ENCODE results near the gene OSBP2.

OSBP2 gene

GRCh38 chr22:30882974-30883533, 188.4 kb downstream of the OSBP2 start:
- DNase-seq = no peak

DNA sequence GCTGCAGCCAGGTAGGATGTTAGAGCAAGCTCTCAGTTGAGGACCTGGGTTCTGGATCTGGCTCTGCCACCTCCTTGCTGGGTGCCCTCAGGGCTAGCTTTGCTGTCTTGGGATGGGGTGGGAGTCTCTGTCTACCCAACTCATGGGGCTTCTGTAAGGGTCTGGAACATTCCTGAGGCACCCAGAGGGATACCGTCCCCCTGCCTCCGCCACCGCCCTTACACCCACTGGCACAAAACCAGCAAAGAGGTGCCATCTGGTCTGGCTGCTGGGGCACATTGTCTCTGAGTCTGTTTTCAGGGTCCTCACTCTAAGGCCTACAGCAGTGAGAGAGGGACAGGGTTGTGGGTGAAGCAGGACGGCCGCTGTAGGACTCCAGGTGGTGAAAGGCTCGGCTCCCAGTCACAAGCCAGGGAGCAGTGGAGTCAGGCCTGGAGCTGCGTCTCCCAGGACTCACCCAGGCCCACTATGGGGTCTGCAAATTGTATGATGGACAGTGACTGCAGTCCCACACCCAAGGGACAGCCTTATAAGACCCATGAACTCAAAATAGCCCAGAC, 189.0 kb downstream of the OSBP2 start:
- DNase-seq = no peak

DNA sequence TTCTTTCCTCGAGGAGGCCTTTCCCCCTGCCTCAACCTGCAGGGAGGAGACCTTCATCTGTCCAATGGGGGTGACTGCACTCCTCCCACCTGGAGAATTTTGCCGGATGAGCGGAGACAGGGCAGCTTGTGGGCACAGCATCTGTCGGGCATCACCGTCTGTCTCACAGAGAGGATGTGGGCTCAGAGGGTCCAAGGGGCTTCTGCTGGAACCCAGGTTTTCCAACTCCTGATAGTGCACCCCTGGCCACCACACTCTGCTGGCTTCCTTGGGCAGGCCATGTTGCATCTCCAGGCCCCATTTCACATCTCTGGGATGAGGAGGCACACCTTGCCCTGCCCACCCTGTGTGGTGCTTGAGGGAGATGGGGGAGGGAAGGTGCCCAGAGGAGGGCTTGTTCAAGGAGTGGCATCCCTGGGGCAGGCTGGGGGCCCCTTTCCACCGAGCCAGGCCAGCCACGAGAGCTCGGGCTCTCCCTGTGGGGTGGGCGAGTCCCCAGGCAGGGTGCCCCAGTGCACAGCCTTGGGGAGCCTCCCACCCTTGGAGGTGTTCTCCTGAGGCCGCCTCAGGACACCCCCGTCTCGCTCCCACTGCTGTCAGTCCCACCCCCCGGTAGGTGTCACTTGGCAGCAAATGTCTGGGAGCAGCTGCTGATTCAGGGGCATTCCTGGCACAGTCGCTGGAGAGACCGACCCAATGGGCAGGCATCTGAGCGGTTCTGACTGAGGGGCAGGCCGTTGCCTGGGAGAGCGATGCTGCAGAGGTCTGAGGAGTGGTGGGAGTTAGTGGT, 189.7 kb downstream of the OSBP2 start:
- DNase-seq = no peak

GRCh38 chr22:30885001-30885366, 190.3 kb downstream of the OSBP2 start:
- no peak for DNase-seq

GRCh38 chr22:30885591-30885990, 190.9 kb downstream of the OSBP2 start:
- DNase-seq = no peak

GRCh38 chr22:30887453-30887852, 192.8 kb downstream of the OSBP2 start:
- no peak for DNase-seq

DNA sequence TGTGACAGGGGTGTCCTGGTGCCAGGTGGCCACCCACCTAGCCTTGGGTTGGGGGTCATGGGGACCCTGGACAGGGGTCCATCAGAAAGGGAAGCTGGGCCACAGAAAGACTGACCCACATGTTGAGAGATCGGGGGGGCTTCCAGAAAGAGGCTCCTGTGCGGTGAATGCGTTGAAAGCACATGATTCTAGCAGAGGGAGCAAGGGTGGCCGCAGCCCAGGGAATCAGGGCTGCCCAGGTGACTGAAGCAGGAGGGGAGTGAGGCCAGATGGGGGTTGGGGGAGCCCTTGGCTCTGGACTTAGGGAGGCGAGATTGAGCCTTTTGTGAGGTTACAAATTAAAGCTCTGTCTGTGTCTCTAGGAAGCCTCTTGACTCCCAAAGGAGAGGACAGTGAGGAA, 193.2 kb downstream of the OSBP2 start:
- DNase-seq = no peak

- DNase-seq = no peak
Measured at GRCh38 chr22:30889268-30889995, 194.8 kb downstream of the OSBP2 start.

GRCh38 chr22:30889996-30890480, 195.4 kb downstream of the OSBP2 start:
- DNase-seq = no peak

- no peak for DNase-seq
Measured at GRCh38 chr22:30890686-30891442, 196.2 kb downstream of the OSBP2 start.

DNA sequence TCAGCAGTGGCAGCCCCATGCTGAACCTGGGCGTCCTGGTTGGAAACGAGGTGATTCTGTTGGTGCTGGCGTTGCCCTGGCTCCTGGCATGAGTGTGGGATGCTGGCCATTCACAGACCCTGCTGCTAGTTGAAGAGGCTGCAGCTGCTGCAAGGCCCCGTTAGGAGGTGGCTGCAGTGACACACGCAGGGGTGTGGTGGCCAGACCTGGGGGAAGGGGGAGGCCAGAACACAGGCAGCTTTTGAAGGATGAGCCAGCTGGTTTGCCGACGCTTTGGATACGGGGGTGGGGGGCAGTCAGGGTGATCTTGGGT, 196.7 kb downstream of the OSBP2 start:
- DNase-seq = no peak

- no peak for DNase-seq
Measured at GRCh38 chr22:30891781-30892180, 197.1 kb downstream of the OSBP2 start.

GRCh38 chr22:30892286-30892685, 197.6 kb downstream of the OSBP2 start:
- DNase-seq = no peak

GRCh38 chr22:30892731-30893221, 198.1 kb downstream of the OSBP2 start:
- no peak for DNase-seq

DNA sequence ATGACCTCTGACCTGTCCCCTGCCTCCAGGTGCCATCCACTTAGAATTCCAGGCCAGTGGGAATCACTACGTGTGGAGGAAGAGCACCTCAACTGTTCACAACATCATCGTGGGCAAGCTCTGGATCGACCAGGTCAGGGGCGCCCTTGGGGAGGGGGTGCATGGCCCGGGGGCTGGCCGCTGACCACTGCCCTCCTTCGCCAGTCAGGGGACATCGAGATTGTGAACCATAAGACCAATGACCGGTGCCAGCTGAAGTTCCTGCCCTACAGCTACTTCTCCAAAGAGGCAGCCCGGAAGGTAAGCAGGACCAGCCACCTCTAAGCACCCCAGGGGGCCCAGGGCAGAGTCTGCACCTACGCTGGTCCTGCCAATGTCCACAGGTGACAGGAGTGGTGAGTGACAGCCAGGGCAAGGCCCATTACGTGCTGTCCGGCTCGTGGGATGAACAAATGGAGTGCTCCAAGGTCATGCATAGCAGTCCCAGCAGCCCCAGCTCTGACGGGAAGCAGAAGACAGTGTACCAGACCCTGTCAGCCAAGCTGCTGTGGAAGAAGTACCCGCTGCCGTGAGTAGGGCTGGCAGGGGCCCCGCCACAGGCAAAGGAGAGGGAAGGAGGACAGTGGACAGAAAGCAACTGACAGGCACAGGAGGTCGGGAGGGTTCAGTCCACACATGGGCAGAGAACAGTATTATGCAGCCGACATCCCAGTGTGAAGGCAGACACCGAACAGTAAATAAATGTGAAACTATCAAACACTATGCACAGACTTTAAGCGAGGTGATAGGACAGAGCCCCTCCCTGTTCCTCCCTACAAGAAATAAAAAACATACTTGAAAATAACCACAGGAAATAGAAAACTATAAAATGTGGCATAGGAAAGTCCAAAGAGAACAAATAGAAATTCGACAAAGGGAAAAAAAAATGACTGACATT, 199.0 kb downstream of the OSBP2 start:
- DNase-seq = no peak

- no peak for DNase-seq
Measured at GRCh38 chr22:30894371-30894740, 199.7 kb downstream of the OSBP2 start.

GRCh38 chr22:30902496-30903357, 208.1 kb downstream of the OSBP2 start:
- no peak for DNase-seq

GRCh38 chr22:30903876-30904460, 209.3 kb downstream of the OSBP2 start:
- no peak for DNase-seq

GRCh38 chr22:30905696-30906341, 211.1 kb downstream of the OSBP2 start:
- DNase-seq = no peak

DNA sequence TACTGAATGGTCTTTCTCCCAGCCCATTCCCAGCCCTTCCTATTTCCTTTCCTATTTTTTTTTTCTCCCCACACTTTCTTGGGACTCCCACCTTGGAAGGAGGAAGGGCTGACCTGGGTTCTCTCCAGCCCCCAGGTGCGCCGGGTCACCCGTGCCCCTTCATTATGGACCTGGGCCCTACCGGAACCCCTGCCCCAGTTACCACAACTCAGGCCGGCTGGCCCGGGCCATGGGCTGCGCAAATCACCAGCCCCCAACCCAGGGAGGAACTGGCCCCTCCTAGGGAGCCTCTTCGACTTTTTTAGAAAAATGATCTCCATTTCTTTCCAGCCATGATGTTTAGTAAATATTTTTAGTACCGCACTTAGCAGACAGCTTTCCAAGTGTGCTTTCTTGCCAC, 211.7 kb downstream of the OSBP2 start:
- DNase-seq = no peak
